OCI-LY3 (cell line): ENCODE results near the gene TMEM253.

Experiments
- CTCF ChIP-seq: fragments of 200-600, 300-600 bp; sonication (generic); IDR thresholded peaks from 2 replicates; pipeline ENCODE4 v1.5.1; 2014; ENCODE audit warnings: antibody characterized with exemption, low read length, low read depth
- EZH2phosphoT487 ChIP-seq: fragments of 200-600 bp; shearing (Covaris generic); IDR thresholded peaks from 2 replicates; pipeline ENCODE4 v1.6.1; 2018; ENCODE audit warnings: antibody characterized with exemption, mixed run types, low read depth

- TF ChIP-seq CTCF (no peak), EZH2phosphoT487 (no peak)
Observed at GRCh38 chr14:21096438-21096837, 4.4 kb upstream of the TMEM253 start.
